Cardiac fibroblast (primary cell): ENCODE results near the gene CCNE1.

Source experiments
- DNase-seq, 2 donors: peaks; one replicate each; pipeline versions ENCODE4 v3.0.0 to v3.0.0-alpha.2; 2010; ENCODE audit warnings: low read depth in 2 of 2
- H3K4me3 ChIP-seq, 2 donors: replicated peaks in 1 of 2; 1 replicate in 1 of 2; 2 replicates in 1 of 2; pipeline ENCODE4 v1.5.1; 2011; ENCODE audit warnings: low read depth in 2 of 2, low read length in 2 of 2, mild to moderate bottlenecking in 2 of 2, moderate library complexity in 1 of 2
- TF ChIP-seq, protein P1 (sequence below): IDR thresholded peaks from one replicate; pipeline ENCODE4 v1.5.1; 2011; ENCODE audit warnings: low read depth, mild to moderate bottlenecking, low read length, inconsistent platforms

Gene CCNE1

DNA sequence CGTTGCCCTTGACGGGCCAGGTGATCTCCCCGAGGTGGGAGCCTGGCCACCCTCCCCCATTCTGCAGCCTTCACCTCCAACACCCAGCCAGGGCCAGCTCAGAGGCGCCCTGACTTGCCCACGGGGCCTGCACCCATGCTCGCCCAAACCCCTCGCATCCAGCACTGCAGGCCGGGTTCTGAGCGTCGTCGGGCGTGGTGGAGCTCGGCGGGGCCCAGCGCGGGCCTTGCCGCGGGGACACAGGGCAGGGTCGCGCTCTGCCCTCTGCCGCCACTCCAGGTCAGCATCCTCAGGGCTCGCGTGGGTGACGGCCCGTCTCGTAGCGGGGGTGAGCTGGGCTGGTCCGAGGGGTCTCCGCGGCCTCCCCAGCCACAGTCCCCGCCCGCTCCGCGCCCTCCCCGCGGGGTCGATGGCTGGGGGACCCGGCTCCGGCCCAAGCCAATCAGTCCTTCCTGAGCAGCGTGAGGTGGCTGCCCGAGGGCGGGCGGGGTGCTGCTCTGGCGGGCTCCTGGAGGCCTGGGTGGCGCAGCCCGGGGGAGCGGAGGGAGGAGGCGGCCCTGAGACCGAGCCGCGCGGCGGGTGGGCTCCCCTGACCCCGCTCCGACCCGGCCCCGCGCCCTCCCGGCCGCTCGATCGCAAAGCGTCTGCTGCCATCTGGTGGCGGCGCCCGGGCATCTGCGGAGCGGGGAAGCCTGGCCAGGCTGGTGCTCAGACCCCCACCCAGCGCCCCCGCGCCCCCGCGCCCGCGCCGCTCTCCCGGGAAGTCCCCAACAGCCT is 61.4 kb downstream of the CCNE1 start:
- H3K4me3 ChIP-seq: peak overlapping the region; percentile 17 to 30
- DNase-seq: peak; percentile 20 to 25
- TF ChIP-seq, protein P1, sequence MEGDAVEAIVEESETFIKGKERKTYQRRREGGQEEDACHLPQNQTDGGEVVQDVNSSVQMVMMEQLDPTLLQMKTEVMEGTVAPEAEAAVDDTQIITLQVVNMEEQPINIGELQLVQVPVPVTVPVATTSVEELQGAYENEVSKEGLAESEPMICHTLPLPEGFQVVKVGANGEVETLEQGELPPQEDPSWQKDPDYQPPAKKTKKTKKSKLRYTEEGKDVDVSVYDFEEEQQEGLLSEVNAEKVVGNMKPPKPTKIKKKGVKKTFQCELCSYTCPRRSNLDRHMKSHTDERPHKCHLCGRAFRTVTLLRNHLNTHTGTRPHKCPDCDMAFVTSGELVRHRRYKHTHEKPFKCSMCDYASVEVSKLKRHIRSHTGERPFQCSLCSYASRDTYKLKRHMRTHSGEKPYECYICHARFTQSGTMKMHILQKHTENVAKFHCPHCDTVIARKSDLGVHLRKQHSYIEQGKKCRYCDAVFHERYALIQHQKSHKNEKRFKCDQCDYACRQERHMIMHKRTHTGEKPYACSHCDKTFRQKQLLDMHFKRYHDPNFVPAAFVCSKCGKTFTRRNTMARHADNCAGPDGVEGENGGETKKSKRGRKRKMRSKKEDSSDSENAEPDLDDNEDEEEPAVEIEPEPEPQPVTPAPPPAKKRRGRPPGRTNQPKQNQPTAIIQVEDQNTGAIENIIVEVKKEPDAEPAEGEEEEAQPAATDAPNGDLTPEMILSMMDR: peak; percentile 47
